ENCODE measurements around the gene PRKCH.
"Not testable (repeated sequence)": the region's sequence is repeated elsewhere in the genome, so short reads cannot be mapped to it uniquely, and the experiment has no call there.

PRKCH gene

DNA sequence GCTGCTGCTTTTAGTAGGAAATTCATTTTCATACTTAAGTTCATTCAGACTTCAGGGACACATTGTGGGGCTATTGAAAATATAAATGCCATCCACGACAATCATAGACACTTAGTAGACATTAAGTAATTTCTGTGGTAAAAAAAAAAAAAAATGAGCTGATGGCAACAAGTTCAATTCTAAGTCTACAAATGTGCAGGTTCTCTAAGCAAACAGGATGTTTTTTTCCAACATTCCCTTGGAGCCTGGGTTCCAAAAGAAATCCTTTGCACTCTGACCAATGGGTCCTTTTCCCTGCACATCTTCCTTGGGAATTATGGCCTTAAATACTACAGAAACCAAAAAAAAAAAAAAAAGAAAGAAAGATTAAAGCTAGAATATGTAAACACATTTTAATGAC, 198.4 kb downstream of the PRKCH start:
- no peak for DNase-seq

DNA sequence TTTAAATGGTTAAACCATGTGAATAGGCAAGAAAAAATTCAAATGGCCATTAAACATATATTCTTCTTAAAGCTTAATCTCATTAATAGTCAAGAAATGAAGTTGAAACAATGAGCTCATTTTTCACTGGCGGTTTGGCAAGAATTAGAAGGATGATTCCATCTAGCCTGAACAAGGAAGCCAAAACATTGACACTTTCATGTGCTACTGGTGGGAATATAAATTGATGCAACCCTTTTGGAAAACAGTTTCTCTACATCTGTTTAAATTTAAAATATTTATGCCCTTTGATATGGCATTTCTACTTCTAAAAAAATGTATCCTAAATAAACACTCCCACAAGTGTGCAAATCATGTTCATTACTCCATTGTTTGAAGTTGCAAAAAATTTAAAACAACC, 199.2 kb downstream of the PRKCH start:
- DNase-seq, result no peak

DNA sequence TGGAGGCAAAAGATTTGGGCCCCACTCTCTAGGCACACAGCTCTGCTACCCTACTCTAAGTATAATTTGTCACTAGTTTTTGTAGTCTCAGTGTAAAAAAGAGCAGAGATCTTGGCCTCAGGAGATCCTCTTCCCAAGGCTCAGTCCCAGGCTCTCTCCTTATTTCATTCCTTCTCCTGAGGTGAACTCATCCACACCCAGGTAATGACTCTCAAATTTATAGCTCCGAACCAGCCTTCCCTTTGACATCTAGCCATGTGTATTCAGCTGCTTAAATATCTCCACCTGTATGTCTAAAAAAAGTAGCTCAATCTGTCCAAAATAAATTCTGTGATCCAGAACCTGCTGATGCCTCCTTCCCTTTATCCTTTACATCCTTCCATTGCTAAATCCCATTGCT, 200.4 kb downstream of the PRKCH start:
- DNase-seq, result no peak

DNA sequence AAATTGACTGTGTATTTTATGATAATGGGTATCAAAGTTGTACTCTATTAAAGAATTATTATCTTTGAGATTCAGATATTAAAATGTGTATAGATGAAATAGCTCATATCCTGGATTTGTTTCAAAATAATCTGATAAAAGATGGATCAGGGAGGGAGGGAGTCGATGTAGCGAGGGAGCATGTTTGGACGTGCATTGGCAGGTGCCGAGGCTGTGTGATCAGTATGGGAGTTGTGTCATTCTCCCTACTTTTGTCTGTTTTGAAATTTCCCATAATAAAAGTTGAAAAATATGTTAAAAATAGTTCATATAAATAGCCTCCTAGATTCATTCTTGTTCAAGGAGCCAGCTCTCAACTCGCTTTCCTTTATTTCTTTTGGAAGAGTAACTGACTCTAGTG, 202.4 kb downstream of the PRKCH start:
- no peak for DNase-seq

DNA sequence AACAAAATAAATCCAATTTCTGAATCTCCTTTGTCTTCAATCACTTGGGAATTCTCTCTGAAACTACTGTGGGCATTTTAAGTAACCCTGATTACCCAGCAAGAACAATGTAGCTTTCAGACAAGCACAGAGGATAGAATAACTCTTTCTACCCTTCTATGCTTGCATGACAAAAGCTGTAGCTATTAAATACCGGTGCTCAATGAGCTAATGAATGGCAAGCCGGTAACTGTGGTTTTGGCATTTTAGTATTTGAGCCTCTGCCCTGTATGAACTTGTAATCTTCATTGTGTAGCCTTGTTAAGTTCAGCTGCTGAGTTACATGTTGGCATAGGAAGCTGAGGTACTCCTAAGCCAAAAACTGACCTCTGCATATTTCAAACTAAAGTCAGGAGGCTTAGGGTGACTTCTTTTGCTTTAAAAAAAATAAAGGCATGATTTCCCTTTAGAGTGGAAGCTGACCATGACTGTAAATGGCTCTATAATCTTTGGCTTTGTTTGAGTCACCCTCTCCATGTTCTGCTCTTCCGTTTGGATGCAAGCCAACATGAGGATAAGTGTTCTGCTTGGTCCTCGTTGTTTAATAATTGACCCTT, 202.9 kb downstream of the PRKCH start:
- no peak for DNase-seq

DNA sequence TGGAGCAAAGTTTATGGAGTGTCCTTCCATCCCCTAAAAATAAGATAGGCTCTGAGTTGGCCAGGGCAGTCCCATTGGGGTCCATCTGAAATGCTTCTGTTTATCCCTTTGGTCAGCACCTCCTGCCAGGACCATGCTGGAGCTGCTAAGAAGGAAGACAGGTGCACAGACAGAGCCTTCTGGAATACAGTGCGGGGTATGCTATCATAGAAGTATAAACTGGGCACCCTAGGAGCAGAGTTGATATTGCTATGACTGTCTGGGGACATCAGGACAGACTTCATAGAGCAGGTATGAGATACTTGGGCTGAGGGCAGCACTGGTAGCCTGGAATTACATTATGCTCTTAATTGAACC, 203.5 kb downstream of the PRKCH start:
- DNase-seq, result no peak

DNA sequence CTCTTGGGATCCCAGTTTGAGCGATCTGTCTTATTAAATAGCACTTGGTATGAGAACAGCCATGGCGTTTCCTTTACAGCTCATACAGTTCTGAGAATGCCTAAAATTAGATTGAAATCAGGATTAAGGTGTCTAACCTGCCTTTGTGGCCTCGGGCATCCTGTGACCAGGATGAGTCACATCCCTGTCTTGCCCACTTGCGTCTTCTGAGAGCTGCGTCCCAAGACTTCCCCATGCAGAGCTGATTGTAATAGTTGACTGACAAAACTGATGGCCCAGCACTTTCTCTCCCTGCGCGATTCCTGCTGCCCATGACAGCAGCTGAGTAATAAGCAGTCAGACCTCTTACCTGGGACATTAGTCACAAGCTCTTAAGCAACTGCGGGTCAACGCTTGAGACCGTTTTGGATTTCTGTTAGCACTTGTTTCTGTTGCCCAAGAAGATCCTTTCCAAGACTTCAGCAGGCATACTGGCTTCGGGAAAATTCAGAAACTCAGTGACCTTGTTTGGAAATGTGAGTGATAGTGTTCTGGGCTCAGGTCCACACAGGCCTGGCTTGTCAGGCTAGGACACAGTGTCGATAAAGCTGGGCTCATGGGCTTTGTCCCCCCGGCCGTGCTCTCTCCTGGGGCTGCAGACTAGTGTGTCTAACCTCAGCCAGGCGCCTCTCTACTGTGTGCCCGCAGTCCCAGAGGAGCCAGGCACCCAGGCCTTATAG, 204.1 kb downstream of the PRKCH start:
- peak; percentile 86 for DNase-seq

DNA sequence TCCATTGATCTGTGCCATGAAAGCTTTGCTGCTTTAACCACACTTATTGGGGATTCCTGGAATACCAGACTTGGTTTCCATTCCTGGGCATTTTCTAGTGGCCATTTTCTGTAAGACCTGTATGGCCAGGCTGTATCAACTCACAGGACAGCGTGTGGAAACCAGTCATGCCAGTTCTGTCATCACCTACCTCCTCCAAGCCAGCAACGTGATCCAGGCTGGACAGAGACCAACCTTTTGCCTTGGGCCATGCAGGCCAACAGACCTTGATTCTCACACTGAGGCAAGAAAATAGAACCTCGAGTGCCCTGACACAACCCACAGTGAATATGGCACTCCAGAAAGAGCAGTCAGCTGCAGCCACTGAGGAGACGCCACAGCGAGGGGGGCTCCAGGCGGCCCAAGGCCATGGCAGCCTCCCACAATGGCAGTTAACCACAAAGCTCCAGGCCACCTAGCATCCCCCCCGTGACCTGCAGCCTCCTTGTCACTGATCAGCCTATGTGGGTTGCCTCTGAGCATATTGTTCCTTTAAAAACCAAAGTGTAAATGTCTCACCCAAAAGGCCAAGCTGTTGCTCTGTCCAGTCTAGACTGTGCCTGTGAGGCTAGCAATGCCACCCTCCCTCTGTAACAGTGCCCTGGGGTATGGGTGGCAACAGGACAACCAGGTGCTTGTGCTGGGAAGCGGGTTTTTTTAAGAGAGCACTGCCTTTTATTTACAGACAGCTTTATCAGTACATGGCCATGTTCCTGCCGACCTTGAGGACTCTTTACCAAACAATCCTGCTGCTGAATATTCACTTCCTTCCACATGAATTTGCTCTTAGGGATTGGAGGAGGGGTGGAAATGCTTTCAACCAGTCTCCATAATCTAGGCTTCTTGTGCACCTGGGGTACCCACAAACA, 205.3 kb downstream of the PRKCH start:
- DNase-seq, result no peak

DNA sequence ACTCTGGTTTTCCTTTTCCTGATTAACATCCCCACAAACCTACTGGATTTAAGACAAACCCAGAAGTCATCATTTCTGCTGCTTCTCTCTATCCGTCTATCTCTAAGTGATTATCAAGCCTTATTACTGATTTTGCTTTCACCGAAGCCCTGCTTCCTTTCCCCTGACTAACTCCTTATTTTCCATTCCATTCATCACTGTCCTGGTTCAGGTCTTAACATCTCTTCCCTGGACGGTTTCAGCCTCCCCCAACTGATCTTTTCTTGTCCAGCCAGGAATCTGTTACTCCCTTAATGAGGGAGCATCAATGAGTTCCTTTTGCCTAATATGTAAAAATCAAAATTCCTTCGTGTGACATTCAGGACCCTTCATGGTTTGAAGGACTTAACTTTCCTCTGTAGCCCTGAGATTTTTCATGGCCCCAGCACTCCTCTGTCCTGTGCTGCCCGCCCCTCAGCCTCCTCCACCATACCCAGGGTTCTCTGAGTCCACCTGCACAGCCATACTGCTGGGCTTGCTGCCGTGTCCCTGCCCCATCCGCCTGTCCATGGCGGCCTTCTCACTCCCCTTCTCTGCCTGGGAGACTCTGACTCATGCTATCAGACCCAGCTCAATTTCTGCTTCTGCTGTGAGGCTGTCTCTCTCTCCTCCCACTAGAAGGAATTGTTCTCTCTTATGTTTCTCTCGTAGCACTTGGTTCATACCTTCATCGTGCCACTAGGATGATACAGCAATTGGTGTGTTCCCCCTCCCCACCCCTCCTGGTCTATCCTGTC, 206.1 kb downstream of the PRKCH start:
- peak; percentile 38 for DNase-seq

DNA sequence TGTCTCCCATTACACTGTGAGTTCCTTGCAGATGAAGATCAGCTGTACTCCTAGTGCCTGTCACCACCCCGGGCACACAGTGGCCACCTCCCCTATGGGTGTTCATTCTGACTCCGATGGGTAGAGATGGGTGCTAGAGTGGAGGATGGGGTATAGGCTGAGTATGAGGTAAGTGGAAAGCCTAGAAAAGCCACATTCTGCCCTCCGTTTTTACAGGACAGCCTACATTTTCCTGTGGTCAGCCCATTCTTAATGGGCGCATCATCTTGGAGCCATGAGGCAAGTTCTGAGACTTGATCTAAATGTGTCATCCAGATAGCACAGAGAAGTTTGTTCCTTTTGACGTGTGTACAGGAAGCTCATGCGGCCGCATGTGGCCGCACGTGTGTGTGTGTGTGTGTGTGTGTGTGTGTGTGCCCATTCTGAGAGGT, 207.2 kb downstream of the PRKCH start:
- DNase-seq, result peak; percentile 49

DNA sequence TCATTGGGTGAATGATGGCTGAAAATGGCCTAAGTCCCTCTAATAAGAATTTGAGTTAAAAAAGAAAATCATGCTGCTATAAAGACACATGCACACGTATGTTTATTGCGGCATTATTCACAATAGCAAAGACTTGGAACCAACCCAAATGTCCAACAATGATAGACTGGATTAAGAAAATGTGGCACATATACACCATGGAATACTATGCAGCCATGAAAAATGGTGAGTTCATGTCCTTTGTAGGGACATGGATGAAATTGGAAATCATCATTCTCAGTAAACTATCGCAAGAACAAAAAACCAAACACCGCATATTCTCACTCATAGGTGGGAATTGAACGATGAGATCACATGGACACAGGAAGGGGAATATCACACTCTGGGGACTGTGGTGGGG, 208.0 kb downstream of the PRKCH start:
- DNase-seq, result not testable (repeated sequence)

DNA sequence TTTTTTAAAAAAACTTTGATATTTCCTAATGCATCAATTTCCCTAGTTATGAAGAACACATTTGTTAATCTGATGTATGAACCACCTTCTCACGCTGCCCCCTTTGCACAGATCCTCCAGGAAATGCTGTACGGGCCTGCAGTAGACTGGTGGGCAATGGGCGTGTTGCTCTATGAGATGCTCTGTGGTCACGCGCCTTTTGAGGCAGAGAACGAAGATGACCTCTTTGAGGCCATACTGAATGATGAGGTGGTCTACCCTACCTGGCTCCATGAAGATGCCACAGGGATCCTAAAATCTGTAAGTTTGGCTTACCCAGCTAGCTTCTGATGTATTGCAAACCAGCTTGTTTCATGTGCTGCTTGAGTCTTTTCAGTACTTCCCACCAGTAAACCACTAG, 208.9 kb downstream of the PRKCH start:
- no peak for DNase-seq

DNA sequence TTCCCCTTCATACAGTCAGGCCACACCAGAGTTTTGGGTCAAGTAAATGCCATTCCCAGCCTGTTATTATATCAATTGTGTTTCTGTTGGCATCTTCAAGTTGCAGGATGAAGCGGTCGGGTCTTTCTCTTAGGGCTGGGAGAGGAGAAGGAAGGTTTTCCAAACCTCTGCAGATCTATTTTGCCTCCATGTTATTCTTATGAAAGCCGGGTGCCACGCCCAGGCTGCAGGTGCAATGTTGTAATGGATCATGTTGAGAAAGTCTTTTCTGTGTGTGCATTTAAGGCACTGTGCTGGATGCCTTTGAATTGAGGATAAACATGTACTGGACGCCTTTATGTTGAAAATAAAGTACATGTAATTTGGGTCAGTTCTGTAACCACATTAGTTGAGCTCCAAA, 209.5 kb downstream of the PRKCH start:
- no peak for DNase-seq

DNA sequence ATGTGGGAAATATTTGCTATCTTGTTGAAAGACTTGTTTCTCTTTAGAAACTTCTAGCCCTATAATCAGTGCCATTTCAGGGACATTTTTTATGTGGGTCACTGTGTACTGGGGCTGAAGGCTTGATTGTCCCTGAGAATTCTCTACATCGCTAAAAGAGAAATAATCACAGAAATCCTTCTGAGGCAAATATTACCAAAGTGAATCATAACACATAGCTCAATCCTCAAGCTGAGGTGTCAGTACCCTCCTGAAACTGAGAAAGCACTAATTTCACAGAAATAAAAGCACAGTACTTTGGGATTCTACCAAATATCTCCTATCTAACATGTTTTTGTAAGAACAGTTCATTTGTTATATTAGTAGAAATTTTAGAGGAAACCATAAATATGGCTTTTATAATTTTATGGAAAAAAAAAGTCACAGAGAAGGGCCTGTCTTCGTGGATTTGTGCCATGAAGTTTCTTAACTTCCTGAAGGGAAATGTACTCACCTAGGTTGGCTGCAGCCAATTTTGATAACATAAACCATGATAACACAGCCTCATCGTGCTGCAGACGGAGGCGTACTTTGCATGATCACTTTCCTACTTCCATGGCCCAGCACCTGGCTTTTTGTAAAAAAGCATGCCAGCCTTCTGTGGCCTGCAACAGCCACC, 210.2 kb downstream of the PRKCH start:
- DNase-seq, result no peak

DNA sequence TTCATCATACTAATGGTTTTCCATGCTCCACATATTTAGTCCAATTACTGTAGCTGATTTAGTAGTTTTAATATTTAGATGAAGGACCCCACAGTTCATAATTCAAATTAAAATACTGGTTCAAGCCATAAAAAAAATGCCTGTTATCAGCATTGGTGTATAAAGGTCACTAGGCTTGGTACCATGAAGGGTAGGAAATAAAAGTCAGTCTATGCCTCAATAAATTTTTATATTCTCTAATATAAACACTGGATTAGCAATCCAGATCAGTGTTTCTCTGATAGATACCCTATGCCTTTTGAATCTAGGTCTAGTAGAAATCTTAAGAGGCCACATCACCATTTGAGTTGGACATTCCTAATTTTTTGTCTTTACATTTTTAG, 210.7 kb downstream of the PRKCH start:
- no peak for DNase-seq

DNA sequence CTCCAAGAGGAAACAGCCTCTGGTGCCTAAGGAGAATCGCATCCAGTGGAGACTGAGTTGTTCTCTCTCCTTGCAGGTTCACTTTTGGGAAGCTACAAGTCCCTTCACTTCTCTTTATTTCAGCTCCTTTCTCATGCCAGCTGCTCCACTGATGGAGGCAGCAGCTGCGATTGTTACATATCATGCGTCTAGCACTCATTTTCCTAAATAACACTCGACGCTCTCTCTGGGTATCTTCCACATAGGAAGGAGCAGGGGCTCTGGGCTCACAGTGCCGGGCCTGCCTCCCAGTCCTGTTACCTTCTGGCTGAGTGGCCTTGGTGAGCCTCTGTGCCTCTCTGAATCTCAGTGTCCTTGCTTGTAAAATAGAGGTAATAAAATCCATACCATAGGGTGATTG, 211.4 kb downstream of the PRKCH start:
- DNase-seq, result no peak

DNA sequence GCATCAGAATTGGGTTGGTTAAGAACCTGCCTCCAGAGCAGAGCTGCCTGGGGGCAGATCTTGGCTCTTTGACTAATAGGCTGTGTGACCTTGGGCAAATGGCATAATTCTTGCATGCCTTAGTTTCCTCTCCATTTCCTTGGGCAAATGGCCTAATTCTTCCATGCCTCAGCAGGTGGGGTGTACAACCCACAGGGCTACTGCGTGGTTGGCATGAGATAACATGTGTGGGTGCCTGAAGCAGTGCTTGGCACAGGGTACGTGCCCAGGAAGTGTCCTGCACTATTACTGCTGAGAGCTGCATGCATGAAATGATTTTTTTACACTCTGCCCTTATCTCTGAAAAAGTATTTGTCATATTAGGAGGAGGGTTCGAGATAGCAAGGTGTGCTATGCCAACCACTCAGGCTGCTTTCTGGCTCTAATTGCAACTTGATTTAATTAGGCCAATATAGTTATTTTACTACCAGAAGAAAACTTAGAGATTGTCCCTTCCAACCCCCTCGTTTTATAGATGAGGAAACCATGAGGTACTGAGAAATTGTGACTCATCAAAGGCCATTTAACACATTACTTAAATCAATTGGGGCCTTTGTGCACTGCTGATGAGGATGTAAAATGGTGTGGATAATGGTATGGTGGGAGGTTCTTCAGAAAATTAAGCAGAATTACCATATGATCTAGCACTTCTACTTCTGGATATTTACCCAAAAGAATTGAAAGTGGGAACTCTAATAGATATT, 212.3 kb downstream of the PRKCH start:
- DNase-seq, result no peak

DNA sequence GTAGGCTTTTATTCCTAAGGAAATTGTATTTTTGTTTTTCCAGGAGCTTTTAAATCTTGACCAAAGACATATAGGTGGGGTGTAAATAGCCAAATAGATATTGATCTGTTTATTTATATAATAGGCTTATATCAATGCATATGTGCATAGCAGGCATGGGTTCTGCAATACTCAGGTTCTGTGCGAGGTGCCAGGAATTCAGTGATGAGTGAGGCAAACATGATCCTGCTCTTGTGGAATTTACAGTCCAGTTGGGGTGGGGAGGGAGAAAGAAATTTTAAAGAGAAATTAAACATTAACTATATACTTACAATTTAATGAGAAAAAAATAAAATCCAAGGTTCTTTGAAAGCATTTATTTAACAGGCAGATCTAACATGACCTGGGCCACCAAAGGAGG, 213.7 kb downstream of the PRKCH start:
- DNase-seq, result no peak

DNA sequence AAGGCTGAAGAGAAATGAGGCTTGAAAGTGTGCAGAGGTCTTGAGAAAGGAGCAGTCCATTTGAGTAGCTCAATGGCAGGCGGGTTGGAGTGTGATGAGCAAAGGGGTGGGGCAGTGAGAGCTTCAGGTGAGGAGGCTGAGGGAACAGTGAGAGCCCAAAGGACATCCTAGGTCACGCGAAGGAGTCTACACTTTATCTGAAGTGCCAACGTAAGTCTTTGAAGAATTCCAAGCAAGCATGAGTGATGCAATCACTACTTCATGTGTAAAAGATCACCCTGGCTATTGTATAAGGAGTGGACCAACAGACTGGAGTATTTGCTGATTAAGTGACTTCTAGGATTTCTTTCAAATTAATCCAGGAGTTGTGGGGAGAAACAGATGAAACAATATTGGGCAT, 214.1 kb downstream of the PRKCH start:
- no peak for DNase-seq

DNA sequence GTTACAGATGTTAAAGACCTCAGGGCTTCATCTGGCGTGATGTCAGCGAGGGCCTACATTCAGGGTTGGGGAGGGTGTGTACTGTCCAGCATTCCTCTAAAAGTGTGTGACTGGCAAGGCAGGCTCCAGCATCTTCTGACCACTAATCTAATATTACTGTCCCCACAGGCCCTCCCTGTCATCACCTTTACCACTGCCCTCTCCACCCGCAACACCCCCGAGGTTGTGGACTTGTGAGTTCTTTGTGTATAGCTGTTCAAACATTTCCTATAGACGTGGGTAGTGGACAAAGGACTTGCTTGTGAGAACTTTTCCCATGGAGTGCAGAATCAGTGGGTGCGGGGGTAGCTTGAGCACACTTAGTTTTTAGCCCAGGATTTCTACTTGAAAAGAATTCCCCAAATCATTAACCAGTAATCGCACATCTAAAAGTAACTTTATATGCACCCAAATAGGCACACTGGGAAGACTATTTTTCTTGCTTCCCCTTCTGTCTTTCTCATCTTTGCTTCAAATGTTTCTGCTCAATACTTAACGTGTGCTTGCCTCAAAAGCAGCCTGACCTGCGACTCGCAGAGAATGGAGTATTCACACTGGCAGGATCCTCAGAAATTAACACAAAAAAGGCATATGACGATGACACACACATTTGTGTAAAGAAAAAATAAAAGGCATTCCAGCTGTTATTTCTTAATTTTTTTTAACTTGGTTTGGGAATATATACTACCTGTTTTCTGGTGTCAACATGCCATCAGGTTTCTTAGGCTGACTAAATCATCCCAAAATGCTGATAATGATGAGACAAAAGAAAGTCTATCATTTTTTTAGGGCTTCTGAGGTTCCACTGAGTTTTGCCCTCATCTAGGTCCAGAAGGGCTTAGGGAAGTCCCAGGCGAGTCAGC, 215.5 kb downstream of the PRKCH start:
- no peak for DNase-seq

Data from stimulated activated CD4-positive, alpha-beta T cell treated with anti-CD3 and anti-CD28 coated beads, Interleukin-15, amount 100 ng/mL, for 24 hours (primary cell).